GM12878 (cell line): ENCODE measurements around the gene SNX17.

Experiments used
- EZH2 ChIP-seq: IDR thresholded peaks from 2 replicates; pipeline ENCODE4 v1.6.1; 2012; ENCODE audit warnings: low read depth, mild to moderate bottlenecking, control low read depth, inconsistent platforms, low read length, borderline replicate concordance; ENCODE audit not compliant: control insufficient read depth
- FOXM1 ChIP-seq: IDR thresholded peaks from 2 replicates; pipeline ENCODE4 v1.6.1; 2012; ENCODE audit warnings: low read depth, mild to moderate bottlenecking, inconsistent platforms, low read length, moderate library complexity
- POLR2AphosphoS5 ChIP-seq: IDR thresholded peaks from 2 replicates; pipeline ENCODE4 v1.6.1; 2011; ENCODE audit warnings: mild to moderate bottlenecking, low read length, inconsistent platforms
- TF ChIP-seq, protein P1 (sequence below), 3 experiments: IDR thresholded peaks in 2 of 3; conservative IDR thresholded peaks in 1 of 3; 2 replicates each; pipeline ENCODE4 v1.5.1; 2011; ENCODE audit warnings: low read depth in 3 of 3, low read length in 3 of 3, mild to moderate bottlenecking in 3 of 3, control low read depth in 2 of 3, moderate library complexity in 2 of 3, inconsistent platforms in 1 of 3, mixed read lengths in 1 of 3; ENCODE audit not compliant: control insufficient read depth in 2 of 3, insufficient read depth in 1 of 3; ENCODE audit errors: extremely low read depth in 1 of 3

DNA sequence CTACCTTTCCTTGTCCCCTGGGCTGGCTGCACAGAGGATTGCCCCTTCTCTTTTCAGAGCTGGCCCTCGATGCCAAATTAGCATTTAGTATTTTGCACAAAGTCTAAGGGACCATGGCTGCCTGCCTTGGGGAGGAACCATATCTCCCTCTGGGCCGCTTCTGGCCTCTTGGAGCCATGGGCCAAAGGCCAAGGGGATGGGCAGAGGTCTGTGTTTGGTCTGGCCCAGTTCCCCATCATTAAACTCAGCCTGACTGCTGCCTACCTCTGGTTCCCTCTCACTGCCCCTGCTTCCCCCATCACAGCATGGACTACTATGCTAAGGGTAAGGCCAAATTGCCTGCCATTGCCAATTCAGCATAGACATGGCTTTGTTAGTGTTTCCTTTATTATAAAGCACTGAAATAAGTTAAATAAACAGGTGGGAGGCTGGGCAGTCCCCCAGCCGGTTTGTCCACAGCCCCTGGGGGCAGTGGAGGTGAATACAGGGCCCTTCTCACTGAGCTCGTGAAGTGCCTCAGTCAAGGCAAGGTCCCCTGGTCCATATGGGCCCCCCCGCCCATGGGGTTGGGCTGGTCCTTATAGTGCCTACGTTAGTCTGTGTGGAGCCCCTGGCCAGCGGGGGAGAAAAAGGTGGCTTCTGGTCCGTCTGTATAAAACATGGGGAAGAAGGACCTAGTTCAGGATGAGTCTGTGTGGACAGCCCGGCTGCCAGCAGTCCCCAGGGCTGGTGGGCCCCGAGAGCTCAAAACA, 6.6 kb downstream of the SNX17 start:
- no peak for TF ChIP-seq FOXM1
- TF ChIP-seq POLR2AphosphoS5: no peak
- TF ChIP-seq, protein P1, sequence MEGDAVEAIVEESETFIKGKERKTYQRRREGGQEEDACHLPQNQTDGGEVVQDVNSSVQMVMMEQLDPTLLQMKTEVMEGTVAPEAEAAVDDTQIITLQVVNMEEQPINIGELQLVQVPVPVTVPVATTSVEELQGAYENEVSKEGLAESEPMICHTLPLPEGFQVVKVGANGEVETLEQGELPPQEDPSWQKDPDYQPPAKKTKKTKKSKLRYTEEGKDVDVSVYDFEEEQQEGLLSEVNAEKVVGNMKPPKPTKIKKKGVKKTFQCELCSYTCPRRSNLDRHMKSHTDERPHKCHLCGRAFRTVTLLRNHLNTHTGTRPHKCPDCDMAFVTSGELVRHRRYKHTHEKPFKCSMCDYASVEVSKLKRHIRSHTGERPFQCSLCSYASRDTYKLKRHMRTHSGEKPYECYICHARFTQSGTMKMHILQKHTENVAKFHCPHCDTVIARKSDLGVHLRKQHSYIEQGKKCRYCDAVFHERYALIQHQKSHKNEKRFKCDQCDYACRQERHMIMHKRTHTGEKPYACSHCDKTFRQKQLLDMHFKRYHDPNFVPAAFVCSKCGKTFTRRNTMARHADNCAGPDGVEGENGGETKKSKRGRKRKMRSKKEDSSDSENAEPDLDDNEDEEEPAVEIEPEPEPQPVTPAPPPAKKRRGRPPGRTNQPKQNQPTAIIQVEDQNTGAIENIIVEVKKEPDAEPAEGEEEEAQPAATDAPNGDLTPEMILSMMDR (IDR thresholded peaks at IDR 0.05 in 2 of 3, conservative IDR thresholded peaks at IDR 0.05 in 1 of 3; ENCODE audit: control insufficient read depth in 2 of 3, extremely low read depth in 1 of 3, insufficient read depth in 1 of 3, low read depth in 3 of 3, low read length in 3 of 3): no peak
- TF ChIP-seq EZH2: no peak
